ENCODE data around the gene CKMT1B.
A peak's percentile ranks its signal among the peaks of the same experiment; 100 is the strongest.
"Not testable (repeated sequence)": the region's sequence is repeated elsewhere in the genome, so short reads cannot be mapped to it uniquely, and the experiment has no call there.

Gene CKMT1B

DNA sequence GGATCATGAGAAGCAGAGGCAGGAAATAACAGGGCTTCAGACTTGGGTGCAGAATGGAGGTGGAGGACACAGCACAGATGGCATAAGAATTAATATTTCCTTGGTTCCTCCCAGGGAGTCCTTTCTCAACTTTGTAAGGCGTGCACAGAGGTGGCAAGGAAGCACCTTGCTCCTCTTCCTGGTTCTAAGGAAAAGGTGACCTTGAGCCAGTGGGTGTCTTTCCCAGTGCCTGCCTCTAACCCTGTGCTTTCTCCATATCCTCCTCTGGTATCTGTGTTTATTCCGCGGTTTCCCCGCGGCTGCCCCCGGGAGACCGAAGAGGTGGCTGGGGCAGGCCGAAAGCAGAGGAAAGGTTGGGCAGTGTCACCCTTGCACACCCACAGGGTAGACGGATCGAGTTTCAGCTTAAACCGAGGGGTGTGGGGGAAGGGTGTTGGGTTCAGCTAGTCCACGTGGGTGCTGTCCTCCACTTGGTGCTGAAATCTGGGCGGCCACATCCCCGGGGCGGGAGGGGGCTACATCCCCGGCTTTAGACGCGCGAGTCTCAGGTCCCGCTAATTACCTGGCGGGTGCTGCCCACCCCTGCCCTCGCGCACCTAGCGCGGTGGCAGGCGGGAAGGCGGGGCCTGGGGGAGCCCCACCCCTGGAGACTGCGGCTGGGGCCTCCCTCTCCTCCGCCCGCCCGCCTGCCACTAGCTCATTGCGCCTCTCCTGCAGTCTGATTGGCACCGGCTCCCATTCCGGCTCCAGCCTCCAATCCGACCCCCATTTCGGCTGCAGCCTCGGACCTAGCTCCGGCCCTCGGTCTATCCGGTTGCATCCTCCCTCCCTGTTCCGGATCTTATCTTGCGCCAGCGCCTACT lies at the start of gene CKMT1B:
TSS of gene CKMT1B (plus strand) at position 700 of the 863 bp plus-strand sequence. CDS start 192 bp downstream, outside the sequence.
- DNase-seq (ENCODE audit: low spot score), result not testable (repeated sequence)

DNA sequence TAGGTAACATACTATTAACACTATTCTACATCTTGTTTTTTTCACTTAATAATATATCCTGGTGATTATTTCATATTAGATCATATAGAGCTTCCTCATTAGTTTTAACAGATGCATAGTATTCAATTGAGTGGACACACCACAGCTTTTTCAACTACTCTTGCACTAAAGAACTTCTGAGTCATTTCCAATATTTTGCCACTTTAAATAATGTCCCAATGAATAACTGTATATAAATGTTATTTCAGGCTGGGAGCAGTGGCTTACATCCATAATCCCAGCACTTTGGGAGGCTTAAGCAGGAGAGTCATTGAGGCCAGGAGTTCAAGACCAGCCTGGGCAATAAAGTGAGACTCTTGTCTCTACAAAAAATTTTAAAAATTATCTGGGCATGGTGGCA lies 49.6 kb upstream of the CKMT1B start:
- DNase-seq (ENCODE audit: low spot score), result no peak

GRCh38 chr15:43545426-43545825 lies 48.4 kb upstream of the CKMT1B start:
- DNase-seq (ENCODE audit: low spot score), result no peak

GRCh38 chr15:43547539-43547938 lies 46.3 kb upstream of the CKMT1B start:
- DNase-seq (ENCODE audit: low spot score), result no peak

- DNase-seq (ENCODE audit: low spot score), result no peak
Measured at GRCh38 chr15:43550527-43551363, 43.1 kb upstream of the CKMT1B start.

- DNase-seq (ENCODE audit: low spot score), result no peak
Measured at GRCh38 chr15:43552256-43552655, 41.6 kb upstream of the CKMT1B start.

DNA sequence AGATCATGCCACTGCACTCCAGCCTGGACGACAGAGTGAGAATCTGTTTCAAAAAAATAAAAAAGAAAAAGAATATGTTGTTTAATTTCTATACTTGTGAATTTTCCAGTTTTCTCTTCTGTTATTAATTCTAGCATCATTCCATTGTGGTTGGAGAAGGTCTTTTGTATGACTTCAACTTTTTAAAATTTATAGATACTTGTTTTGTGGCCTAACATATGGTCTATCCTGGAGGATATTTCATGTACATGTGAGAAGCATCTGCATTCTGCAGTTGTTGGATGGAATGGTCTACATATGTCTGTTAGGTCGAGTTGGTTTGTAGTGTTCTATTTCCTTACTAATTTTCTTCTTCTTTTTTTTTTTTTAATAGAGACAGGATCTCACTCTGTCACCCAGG lies 40.8 kb upstream of the CKMT1B start:
- no peak for DNase-seq (ENCODE audit: low spot score)

GRCh38 chr15:43562753-43563152 lies 31.1 kb upstream of the CKMT1B start:
- DNase-seq (ENCODE audit: low spot score), result not testable (repeated sequence)

- DNase-seq (ENCODE audit: low spot score), result not testable (repeated sequence)
Measured at GRCh38 chr15:43563793-43564192, 30.0 kb upstream of the CKMT1B start.

GRCh38 chr15:43566615-43567014 lies 27.2 kb upstream of the CKMT1B start:
- not testable (repeated sequence) for DNase-seq (ENCODE audit: low spot score)

DNA sequence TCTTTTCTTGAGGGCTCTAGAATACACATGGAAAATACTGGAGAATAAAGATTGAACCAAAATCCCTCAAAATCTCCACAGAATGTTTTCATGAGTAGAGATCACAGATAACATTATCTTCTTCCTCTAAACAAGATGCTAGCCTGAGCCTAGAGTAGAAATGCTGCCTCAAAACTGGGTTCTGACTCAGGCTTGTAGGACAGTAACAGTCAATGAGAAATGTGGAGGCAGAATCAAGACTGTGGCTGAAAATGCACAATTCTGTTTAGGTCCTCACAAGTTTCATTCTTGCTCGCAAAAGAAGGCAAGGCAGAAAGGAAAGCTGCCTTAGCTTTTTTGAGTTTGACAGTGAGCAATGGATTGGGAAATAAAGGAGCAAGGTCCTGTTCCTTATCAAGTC lies 19.2 kb upstream of the CKMT1B start:
- DNase-seq (ENCODE audit: low spot score), result not testable (repeated sequence)

- DNase-seq (ENCODE audit: low spot score), result not testable (repeated sequence)
Measured at GRCh38 chr15:43589778-43590466, 3.9 kb upstream of the CKMT1B start, which contains the start of gene PPIP5K1. PPIP5K1 (minus strand) TSS chr15:43590208; CDS start chr15:43584504, 5,704 bp downstream.

- not testable (repeated sequence) for DNase-seq (ENCODE audit: low spot score)
Measured at GRCh38 chr15:43592841-43593240, 986 bp upstream of the CKMT1B start.

GRCh38 chr15:43599131-43599530 lies 5.3 kb downstream of the CKMT1B start:
- not testable (repeated sequence) for DNase-seq (ENCODE audit: low spot score)

DNA sequence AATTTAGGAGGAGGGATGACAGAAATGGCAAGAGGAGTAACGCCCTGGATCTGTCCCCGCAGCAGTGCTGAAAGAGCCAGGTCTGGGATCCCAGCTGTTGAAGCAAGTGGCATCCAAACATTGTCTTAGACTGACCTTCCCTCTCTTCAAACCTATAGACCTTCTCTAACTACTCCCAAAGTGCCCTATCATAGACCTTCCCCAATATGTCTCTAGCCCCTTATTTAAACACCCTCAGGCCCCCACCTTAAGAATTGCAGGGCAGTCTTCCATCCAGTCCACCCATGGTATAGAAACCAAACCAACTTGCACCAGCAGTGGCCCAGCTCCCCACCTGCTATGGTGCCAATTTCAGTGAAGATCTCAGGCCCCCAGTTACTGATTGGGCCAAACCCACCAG lies 6.4 kb downstream of the CKMT1B start:
- not testable (repeated sequence) for DNase-seq (ENCODE audit: low spot score)

DNA sequence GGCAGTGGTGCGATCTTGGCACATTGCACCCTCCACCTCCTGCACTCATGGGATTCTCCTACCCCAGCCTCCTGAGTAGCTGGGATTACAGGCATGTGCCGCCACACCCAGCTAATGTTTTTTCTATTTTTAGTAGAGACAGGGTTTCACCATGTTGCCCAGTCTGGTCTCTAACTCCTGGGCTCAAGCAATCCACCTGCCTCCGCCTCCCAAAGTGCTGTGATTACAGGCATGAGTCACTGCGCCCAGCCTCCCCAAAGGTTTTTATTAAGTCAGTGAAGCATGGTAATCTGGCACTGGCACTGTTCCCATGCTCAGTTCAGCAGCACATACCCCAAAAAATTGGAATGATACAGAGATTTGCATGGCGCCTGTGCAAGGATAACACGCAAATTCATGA lies 8.4 kb downstream of the CKMT1B start:
- peak; percentile 81 for DNase-seq (ENCODE audit: low spot score)

GRCh38 chr15:43617750-43618149 lies 23.9 kb downstream of the CKMT1B start:
- DNase-seq (ENCODE audit: low spot score), result not testable (repeated sequence)

- DNase-seq (ENCODE audit: low spot score), result not testable (repeated sequence)
Measured at GRCh38 chr15:43618700-43619099, 24.9 kb downstream of the CKMT1B start, which contains the start of gene STRC. STRC (minus strand) TSS chr15:43618800; CDS start chr15:43618722, 78 bp downstream.

GRCh38 chr15:43622068-43622799 lies 28.4 kb downstream of the CKMT1B start:
- not testable (repeated sequence) for DNase-seq (ENCODE audit: low spot score)

GRCh38 chr15:43625106-43625505 lies 31.3 kb downstream of the CKMT1B start:
- DNase-seq (ENCODE audit: low spot score), result no peak

GRCh38 chr15:43626937-43627336 lies 33.1 kb downstream of the CKMT1B start:
- DNase-seq (ENCODE audit: low spot score), result not testable (repeated sequence)

All from cerebellar cortex (tissue), 1 donor.